HG03196 (cell line): ENCODE measurements around the gene PITPNC1.
"Not testable (repeated sequence)": the region's sequence is repeated elsewhere in the genome, so short reads cannot be mapped to it uniquely, and the experiment has no call there.

Source experiments
- ATAC-seq: cut with Tn5 transposase; IDR thresholded peaks from one replicate; pipeline ENCODE4 v1.9.1; 2021; ENCODE audit not compliant: unreplicated experiment

Gene PITPNC1

DNA sequence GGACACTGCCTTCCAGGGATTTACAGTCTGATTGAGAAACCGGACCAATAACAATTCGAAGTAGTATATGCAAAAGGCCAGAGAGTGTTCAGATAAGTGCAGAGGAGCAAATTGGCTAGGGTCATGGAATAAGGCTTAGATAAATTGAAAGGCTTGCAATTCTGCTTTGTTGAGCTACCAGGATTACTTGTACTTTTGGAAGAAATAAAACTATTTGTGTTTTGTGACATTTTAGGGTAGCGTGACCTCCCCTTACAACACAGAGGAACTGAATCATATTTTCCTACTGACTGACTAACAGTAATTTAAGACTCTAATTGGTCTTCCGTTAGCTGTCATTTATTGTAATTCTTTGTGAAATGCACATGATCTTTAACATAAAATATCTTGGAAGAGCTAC is 104.7 kb downstream of the PITPNC1 start:
- ATAC-seq = no peak

GRCh38 chr17:67482764-67483163 is 105.7 kb downstream of the PITPNC1 start:
- ATAC-seq = no peak

DNA sequence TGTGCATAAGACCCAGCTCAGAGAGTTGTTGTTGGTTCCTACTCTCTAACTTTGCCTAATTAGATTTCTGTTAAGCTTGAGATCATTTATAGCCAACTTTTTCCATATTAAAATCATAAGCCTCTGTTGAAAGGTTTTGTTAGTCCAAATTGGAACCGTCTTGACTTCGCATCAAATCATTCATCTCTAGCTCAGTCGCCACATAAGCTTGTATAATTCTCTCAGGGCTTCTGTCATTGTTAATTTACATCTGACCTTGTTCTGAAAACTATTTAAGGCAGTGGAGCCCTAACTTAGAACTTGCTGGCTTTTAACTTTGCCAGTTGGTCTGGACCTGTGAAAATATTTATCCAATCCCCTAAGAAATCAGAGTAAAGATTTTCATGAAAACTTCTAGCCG is 107.2 kb downstream of the PITPNC1 start:
- no peak for ATAC-seq

- no peak for ATAC-seq
Observed at GRCh38 chr17:67485666-67486065, 108.6 kb downstream of the PITPNC1 start.

GRCh38 chr17:67487506-67487905 is 110.4 kb downstream of the PITPNC1 start:
- ATAC-seq = no peak

DNA sequence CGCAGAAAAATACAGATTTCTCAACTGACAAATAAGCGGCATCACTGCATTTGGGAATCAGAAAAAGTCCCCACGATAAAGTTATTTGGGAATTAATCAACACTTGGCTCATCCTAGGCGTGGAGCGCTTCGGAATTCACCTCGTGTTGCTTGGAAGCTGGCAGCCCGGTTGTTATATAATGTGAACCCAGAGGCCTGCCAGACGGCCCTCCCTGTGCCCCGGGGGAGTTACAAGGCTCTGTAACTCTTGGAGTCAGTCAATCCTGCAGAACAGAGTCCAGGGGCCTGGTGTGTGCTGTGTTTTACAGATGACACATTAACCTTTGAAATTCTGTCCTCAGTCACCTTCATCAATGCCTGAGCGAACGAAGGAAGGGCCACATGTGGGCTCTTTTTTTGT is 111.1 kb downstream of the PITPNC1 start:
- ATAC-seq = no peak

DNA sequence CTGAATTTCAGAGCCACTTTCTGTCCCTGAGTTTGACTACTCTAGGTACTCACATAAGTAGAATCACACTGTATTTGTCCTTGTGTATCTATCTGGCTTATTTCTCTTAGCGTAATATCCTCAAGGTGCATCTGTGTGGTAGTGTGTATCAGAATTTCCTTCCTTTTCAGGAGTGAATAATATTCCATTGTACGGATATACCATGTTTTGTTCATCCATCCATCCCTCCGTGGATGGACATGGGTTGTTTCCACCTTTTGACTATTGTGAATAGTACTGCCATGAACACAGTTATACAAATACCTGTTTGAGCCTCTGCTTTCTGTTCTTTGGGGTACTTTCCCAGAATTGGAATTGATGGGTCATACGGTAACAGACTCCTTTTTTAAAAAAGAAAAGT is 111.7 kb downstream of the PITPNC1 start:
- ATAC-seq = no peak

DNA sequence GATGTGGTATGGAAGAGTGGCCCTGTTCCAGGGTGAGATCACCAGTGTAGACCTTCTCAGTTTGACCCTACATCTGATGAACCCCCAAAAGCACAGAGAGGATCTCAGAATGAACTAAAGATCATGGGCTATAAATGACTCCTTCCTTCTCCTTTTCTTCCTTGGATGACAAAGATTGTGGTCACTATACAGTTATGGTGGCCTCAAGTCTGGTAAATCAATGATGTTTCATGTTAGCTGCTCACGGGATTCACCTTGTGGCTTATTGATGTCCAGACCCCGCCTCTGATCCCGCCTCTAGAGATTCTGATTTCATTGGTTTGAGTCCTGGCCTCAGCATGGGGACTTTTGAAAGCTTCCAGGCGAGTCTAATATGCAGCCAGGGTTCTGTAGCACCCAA is 112.2 kb downstream of the PITPNC1 start:
- no peak for ATAC-seq

DNA sequence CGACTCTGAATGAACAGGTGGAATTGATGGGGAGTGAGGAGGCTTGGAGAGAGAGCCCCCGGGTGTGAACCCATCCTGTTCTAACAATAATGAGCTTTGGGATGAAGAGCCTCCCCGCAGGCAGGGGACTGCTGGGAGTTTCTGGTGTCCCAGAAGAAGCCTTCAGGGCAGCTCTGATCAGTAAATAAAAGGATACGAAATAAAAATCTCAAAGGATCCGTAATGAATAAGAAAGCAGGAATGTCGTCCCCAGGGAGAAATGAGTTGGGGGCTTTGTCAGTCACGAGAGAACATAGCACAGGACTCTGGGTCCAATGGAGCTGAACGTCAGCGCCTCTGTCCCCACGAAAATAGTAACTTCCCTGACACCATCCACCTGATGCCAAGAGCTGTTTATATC is 113.4 kb downstream of the PITPNC1 start:
- no peak for ATAC-seq

GRCh38 chr17:67491009-67491680 is 114.1 kb downstream of the PITPNC1 start:
- ATAC-seq = no peak

- no peak for ATAC-seq
Observed at GRCh38 chr17:67491681-67492024, 114.6 kb downstream of the PITPNC1 start.

GRCh38 chr17:67492251-67492740 is 115.2 kb downstream of the PITPNC1 start:
- no peak for ATAC-seq

DNA sequence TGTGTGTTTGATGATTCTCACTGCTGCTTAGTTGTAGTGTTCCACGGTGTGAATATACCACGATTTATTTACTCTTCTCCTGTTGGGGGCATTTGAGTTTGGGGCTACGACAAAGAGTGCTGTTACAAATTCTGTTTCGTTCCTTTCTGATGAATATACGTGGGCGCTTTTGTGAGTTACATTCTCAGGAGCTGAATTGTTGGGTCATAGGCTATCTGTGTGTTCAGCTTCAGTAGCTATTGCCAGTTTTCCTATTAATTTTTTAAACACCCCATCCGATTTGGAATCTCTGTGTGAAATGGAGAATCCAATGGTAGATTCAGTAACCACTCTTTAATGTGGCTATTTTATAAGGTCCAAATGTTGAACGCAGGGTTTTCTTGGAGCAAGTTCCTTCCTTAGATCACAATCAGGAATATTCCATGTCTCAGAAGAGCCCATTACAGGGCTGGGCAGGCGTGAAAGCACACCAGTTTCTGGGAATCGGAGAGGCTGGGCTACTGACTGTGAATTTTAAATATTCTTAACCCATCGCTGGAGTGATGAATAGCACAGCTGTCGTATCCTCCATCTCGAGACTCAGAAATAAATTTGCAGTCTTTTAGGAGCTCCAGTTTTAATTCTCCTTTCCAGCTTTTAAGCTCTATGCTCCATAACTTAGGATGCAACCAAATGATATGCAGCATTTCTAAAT is 115.9 kb downstream of the PITPNC1 start:
- no peak for ATAC-seq

DNA sequence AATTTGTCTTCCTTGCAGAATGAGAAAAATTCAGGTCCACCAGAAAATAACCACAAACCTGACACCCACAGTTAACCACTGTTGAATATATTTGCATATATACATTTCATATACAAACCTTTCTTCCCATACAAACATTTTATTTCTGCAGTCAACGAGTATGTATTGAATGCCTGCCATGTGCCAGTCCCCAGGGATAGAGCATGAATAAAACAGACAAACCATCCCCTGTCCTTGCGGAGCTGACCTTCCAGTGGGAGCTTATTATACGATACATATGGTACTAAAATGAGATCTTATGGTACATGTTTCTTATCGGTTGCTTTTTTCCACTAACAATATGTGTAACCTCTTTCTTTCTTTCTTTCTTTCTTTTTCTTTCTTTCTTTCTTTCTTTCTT is 116.7 kb downstream of the PITPNC1 start:
- no peak for ATAC-seq

GRCh38 chr17:67495534-67495933 is 118.5 kb downstream of the PITPNC1 start:
- not testable (repeated sequence) for ATAC-seq

DNA sequence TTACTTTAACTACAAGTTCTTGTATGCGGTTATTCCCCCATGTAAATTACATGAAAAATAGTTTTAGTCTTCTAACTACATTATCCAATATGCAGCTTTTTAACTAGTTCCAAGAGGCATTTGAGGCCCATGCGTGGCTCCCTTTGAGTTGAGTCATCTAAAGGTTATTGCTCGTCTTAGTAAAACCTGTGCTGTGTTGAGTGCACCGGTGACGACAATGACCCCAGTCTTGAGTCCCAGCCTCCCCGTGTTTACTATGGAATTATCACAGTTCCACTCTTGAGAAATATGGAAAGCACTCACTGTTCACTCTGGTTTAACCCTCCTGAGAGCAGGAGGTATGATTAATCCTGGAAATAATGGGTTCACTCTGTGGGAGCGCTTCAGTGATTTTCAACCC is 119.2 kb downstream of the PITPNC1 start:
- no peak for ATAC-seq

GRCh38 chr17:67499685-67500084 is 122.6 kb downstream of the PITPNC1 start:
- no peak for ATAC-seq

DNA sequence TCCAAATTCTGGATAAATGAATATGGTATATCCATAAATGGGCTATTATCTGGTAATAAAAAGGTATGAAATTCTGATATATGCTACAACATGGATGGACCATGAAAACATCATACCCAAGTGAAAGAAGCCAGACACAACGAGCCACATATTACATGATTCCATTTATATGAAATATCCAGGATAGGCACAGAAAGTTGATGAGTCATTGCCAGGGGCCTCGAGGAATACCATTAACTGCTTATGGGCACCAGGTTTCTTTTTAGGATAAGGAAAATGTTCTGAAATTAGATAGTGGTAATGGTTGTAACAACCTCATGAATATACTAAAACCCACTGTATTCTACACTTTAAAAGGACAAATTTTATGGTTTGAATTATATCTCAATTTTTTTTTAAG is 123.2 kb downstream of the PITPNC1 start:
- no peak for ATAC-seq

- ATAC-seq = no peak
Observed at GRCh38 chr17:67500677-67501300, 123.7 kb downstream of the PITPNC1 start.

- no peak for ATAC-seq
Observed at GRCh38 chr17:67502151-67502550, 125.1 kb downstream of the PITPNC1 start.

DNA sequence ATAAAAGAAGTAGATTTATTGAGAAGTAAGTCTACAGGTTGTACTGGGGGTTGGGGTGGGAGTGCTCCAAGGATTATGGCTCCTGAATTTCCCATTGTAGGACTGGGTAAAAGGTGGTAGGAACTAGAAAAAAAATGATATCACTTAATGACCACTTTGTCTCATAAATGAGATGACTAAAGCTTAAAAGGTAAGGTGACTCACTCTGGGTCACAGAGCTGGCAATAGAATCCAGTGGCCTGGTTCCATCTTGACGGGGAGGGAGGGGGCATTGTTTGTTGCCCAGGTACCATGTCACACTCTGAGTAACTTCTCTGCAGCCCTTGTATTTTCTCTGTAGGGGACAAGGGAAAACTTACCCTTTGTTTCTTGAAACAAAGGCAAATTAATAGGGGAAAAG is 126.1 kb downstream of the PITPNC1 start:
- ATAC-seq = no peak

GRCh38 chr17:67503739-67504138 is 126.7 kb downstream of the PITPNC1 start:
- ATAC-seq = no peak
